Large intestine (tissue), 3 donors: ENCODE results near the gene HMGXB3. TPM values are rescaled to one million over a fixed set of nuclear protein-coding genes. Genes with fewer than 3 reads are reported as not detected.
A peak's percentile ranks its signal among the peaks of the same experiment; 100 is the strongest.

Experiments
- DNase-seq, 2 donors: peaks; one replicate each; pipeline versions ENCODE4 v3.0.0 to v3.0.0-alpha.2; 2013
- H3K27ac ChIP-seq: one replicate; pipeline ENCODE4 v1.5.1; 2013; ENCODE audit warnings: low read length
- H3K27me3 ChIP-seq: 2 replicates; pipeline ENCODE4 v1.6.1; 2013; ENCODE audit warnings: low read length; ENCODE audit not compliant: control insufficient read depth, insufficient read depth
- H3K36me3 ChIP-seq: 2 replicates; pipeline ENCODE4 v1.6.1; 2013; ENCODE audit warnings: low read length; ENCODE audit not compliant: control insufficient read depth, insufficient read depth
- H3K4me1 ChIP-seq: one replicate; pipeline ENCODE4 v1.6.1; 2013; ENCODE audit warnings: low read length; ENCODE audit not compliant: control insufficient read depth, insufficient read depth
- H3K4me3 ChIP-seq: one replicate; pipeline ENCODE4 v1.5.1; 2013; ENCODE audit warnings: low read length
- H3K9me3 ChIP-seq: one replicate; pipeline ENCODE4 v1.6.1; 2013; ENCODE audit warnings: mild to moderate bottlenecking, low read depth, low read length, moderate library complexity; ENCODE audit not compliant: control insufficient read depth
- WGBS: methylation state at CpG from one replicate; pipeline ENCODE4 v1.1.5; 2013; ENCODE audit warnings: low lambda C conversion rate; ENCODE audit not compliant: insufficient coverage; 5-methylcytosine and 5-hydroxymethylcytosine counted together
- polyA plus RNA-seq: library from polyadenylated mRNA; unstranded; fragments of 120-200 nt; gene quantifications from one replicate; pipeline ENCODE4 v1.2.1, GENCODE V29; 2013

HMGXB3 gene
- polyA plus RNA-seq, 1 donor, result 36.8 TPM

DNA sequence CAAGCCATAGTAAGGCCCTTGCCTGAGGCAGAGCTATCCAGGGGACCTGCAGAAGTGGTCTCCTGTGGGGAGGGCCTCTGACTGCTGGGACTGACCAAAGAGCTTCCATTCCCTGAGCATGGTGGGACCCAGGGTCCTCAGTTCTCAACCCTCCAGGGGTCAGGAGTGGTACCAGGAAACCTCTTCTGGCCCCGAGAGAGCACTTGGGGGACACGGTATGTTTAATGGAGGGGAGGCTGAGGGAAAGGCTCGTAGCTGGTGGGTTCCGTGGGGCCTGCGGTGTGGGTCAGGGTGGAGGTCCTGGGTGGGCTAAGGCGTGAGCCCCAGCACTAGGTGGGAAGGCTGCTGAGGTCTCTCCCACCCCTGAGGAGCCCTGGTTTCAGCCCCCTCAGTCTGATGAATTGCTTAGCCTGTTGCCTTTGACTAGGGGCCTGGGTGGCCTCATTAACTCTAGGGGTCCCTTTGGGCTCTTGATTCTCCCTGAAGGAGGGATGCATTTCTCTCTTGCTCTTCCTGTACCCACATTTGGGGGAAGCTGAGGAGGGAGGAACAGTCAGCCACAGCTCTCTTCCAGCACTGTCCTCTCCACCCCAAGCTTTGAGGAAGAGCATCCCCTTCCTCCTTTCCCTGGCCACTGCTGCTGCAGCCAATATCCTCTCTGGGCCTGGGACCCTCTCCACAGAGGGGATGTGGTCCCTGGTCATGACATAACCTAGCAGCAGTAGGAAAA is 51.9 kb downstream of the HMGXB3 start:
- no CpG with 5 or more reads among the region's 6 CpGs for WGBS
- peaks cover 85% of the 10 kb centered on the region for H3K36me3 ChIP-seq
- DNase-seq, result no peak
- H3K27me3 ChIP-seq, result no peaks in the 10 kb centered on the region
- H3K4me1 ChIP-seq, result no peaks in the 10 kb centered on the region
- H3K27ac ChIP-seq, result no peak overlapping the region
- no peaks in the 10 kb centered on the region for H3K9me3 ChIP-seq
- H3K4me3 ChIP-seq, result no peak overlapping the region

DNA sequence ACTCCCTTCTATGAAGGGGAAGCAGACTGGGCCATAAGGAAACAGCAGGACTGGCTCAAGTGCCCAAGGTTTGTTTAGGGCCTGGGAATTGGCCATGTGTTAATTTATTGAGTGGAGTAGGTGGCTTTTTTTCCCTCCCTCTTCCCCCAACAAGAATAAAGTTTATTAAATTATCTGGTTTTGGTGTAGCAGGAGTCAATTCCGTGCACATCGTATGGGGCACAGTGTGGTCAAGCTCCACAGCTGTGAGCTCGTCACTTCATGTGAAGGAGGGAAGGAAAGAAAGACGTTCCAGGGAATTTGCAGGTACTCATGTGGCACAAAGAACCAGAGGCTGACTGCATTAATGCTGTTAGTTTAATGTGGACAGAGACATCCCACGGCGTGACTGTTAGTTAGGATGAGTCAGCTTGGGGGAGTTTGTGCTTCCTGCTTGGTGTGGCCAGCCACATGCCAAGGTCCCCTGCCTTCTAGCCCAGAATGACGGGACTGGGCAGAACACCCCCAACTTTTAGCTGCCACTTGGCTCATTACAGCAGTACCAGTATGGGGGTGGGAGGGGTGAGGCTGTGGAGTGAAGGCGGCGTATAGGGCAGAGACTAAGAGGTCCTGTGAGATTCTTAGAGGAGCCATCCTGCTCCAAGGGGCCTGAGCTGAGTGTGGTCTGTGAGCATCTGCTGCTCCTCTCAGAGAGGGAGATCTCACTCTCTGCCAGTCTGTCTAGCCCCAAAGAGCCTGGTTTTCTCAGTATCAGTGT is 52.6 kb downstream of the HMGXB3 start:
- Histone ChIP-seq H3K9me3 (no peaks in the 10 kb centered on the region), H3K4me1 (no peaks in the 10 kb centered on the region), H3K27me3 (no peaks in the 10 kb centered on the region), H3K36me3 (peaks cover 79% of the 10 kb centered on the region), H3K4me3 (no peak overlapping the region), H3K27ac (no peak overlapping the region)
- WGBS, result 100% methylated on average over 3 of the region's 9 CpGs
- no peak for DNase-seq

DNA sequence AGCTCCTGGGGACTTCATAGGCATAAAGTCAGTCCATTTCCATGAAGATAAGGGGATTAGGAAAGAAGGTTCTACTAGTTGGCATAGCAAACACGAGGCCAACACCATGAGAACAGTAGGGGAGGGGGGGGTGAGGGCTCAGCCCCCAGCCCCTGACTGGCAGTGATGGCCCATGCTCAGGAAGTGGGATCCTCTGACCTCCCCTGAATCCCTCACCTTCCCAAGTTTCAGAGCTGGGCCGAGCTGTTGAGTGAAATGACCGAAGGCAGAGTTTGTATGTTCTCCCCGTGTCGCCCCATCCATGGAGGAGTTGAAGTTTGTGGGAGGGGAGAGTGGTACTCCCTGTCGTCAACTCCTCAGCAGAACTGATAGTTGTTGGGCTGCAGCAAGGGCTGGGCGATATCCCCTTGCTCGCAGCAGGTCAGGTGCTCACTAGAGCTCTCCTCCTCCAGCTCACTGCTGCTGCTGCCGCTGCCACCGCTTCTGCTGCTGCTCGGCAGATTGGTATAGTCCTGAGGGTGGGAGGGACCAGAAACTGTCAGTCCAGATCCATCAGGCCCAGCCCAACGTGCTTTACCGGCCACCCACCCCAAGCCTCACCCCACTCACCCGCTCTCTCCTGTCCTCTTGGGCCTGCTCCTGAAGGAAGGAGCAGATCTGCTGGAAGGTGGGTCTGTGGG is 53.3 kb downstream of the HMGXB3 start:
- Histone ChIP-seq H3K36me3 (peaks cover 72% of the 10 kb centered on the region), H3K4me1 (no peaks in the 10 kb centered on the region), H3K9me3 (no peaks in the 10 kb centered on the region), H3K27me3 (no peaks in the 10 kb centered on the region), H3K27ac (no peak overlapping the region), H3K4me3 (no peak overlapping the region)
- DNase-seq, result no peak
- WGBS, result no CpG with 5 or more reads among the region's 14 CpGs

DNA sequence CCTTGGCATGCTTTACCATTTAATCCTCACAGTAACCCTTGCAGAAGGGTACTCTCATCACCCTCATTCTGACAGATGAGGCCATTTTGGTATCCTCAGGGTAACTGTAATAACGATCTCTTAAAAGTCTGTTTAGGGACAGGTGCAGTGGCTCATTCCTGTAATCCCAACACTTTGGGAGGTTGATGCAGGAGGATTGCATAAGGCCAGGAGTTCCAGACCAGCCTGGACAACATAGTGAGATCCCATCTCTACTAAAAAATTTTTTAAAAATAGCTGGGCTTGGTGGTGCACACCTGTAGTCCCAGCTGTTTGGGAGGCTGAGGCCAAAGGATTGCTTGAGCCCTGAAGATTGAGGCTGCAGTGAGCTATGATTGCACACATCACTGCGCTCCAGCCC is 54.0 kb downstream of the HMGXB3 start:
- no CpG with 5 or more reads among the region's 2 CpGs for WGBS
- Histone ChIP-seq H3K9me3 (no peaks in the 10 kb centered on the region), H3K36me3 (peaks cover 65% of the 10 kb centered on the region), H3K27me3 (no peaks in the 10 kb centered on the region), H3K4me3 (no peak overlapping the region), H3K4me1 (no peaks in the 10 kb centered on the region), H3K27ac (no peak overlapping the region)
- DNase-seq, result no peak

DNA sequence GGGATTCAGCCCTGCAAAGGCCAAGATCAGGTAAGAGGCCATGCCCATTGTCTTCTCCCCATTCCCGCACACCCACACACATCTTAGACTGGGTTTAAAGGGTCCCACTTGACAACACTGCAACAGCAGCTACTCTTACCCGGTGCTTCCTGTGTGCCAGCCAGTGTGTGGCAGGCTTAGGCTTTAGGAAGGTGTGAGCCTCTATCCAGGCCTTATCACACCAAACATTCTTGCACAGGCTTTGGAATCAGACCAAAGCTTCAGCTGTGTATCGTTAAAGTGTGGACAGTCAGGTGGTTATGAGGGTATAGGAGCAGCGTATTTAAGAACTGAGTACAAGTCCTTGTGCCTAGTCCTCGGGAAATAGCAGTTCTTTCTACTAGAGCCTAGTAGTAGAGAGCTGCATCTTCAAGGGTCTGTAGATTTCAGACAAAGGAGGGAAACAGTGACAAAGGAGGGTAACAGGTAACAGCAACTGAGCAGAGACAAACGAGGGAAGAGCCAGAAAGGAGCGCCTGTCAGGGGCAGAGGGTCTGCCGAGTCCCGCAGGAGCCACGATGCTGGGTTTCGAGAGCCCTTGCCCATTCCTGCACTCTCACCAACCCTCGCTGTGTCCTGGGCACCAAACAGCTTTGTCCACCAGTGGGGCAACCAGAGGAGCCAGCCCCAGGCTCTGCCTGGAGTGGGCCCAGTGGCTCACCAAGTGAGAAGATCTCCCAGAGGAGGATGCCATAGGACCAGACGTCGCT is 55.0 kb downstream of the HMGXB3 start:
- Histone ChIP-seq H3K36me3 (peaks cover 55% of the 10 kb centered on the region), H3K4me1 (no peaks in the 10 kb centered on the region), H3K27me3 (no peaks in the 10 kb centered on the region), H3K4me3 (no peak overlapping the region), H3K9me3 (no peaks in the 10 kb centered on the region), H3K27ac (no peak overlapping the region)
- DNase-seq, result no peak
- no CpG with 5 or more reads among the region's 14 CpGs for WGBS

DNA sequence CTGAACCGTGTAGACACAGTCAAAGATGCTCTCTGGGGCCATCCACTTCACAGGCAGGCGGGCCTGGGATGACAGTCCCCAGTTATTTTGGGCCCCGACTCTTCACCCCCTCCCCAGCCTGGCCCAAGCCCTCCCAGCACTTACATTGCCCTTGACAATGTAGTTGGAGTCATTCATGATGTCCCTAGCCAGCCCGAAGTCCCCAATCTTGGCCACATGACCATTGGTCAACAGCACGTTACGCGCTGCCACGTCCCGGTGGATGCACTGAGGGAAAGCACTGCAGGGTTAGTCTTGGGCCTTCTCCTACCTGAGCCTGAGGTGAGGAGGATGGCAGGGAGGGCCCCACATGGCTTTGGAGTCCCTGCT is 55.5 kb downstream of the HMGXB3 start:
- no peak for DNase-seq
- H3K4me1 ChIP-seq, result no peaks in the 10 kb centered on the region
- H3K4me3 ChIP-seq, result no peak overlapping the region
- no peaks in the 10 kb centered on the region for H3K27me3 ChIP-seq
- no peak overlapping the region for H3K27ac ChIP-seq
- no peaks in the 10 kb centered on the region for H3K9me3 ChIP-seq
- H3K36me3 ChIP-seq, result peaks cover 50% of the 10 kb centered on the region
- no CpG with 5 or more reads among the region's 9 CpGs for WGBS

DNA sequence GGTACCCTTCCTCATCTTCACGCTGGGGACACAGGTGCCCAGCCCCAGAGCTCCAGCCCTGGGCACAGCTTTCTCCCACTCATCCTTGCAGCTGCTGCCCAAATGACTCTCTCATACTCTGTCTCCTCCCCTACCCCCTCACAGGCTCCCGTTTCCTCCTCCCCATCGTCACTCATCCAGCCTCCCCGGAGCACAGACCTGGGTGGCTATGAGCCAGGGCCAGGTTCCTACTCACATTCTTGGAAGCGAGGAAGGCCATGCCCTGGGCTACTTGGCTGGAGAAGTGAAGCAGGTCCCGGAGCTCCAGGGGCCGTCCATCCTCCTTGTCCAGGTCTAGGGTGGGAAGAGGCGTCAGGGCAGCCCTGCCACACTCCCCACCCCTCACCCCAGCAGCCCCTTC is 56.5 kb downstream of the HMGXB3 start:
- WGBS, result no CpG with 5 or more reads among the region's 8 CpGs
- DNase-seq, result no peak
- Histone ChIP-seq H3K4me1 (no peaks in the 10 kb centered on the region), H3K27me3 (no peaks in the 10 kb centered on the region), H3K9me3 (no peaks in the 10 kb centered on the region), H3K27ac (no peak overlapping the region), H3K4me3 (no peak overlapping the region), H3K36me3 (peaks cover 40% of the 10 kb centered on the region)

DNA sequence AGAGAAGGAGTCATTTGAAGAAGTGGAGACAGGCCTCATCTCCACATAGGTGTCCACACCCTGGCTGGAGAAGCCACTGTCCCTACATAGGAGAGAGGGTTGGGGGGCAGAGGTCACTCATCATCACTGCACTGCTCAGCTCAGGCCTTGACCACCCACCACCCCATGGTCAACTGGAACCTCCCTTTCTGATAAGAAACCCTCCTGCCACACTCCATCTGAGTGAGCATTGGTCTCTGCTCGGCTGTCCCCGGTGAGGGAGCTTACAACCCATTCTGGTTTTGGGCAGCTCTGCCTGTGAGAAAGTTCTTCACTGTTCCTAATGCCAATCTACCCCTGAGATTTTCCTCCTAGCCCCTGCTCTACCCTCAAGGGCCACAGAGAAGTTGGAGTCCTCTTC is 57.0 kb downstream of the HMGXB3 start:
- no CpG with 5 or more reads among the region's 2 CpGs for WGBS
- H3K9me3 ChIP-seq, result no peaks in the 10 kb centered on the region
- H3K27me3 ChIP-seq, result no peaks in the 10 kb centered on the region
- H3K4me1 ChIP-seq, result no peaks in the 10 kb centered on the region
- H3K4me3 ChIP-seq, result no peak overlapping the region
- H3K36me3 ChIP-seq, result peaks cover 35% of the 10 kb centered on the region
- no peak for DNase-seq
- no peak overlapping the region for H3K27ac ChIP-seq

DNA sequence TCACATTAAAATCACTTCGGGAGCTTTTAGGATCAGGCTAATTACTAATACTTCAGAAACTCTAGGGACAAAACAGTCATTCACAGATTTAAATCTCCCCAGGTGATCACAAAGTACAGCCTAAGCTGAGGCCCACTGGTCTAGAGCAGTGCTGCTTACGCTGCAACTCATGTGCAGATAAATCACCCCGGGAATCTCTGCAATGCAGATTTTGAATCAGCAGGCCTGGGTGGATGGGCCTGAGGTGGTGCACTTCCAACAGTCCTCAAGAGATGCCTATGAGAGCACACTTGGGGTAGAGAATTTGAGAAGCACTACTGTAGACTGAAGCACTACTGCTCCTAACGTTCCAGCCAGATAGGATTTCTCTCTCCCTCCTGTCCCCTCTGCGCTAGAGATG is 57.5 kb downstream of the HMGXB3 start:
- no peaks in the 10 kb centered on the region for H3K9me3 ChIP-seq
- H3K4me1 ChIP-seq, result no peaks in the 10 kb centered on the region
- no peaks in the 10 kb centered on the region for H3K27me3 ChIP-seq
- peaks cover 30% of the 10 kb centered on the region for H3K36me3 ChIP-seq
- WGBS, result no CpG with 5 or more reads among the region's 5 CpGs
- H3K27ac ChIP-seq, result no peak overlapping the region
- no peak overlapping the region for H3K4me3 ChIP-seq
- no peak for DNase-seq

DNA sequence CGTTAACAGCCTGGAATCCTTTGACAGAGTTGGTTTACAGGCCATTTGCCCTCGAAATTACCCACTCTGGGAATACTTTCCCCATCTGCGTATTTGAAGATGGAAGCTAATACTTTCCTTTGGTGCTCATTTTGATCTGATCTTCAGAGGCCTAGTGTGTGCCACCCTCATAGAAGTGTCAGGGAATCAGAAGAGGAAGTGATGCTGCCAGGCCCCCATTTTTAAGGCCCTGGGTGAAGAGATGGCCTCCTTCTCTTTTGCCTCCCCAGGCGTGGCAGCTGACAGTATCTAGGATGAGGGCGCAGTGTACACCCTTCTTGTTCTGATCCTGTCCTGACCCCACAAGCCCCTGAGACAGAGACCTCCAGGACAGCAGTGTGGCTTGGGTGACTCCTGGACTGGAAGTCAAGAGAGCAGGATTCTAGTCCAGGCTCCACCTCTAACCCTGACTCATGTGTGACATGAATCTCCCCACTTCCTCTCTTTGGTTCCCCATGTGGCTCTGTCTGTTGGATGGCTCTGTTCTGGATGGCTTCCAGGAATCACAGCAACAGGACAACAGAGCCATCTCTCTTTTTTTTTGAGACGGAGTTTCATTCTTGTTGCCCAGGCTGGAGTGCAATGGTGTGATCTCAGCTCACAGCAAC is 58.1 kb downstream of the HMGXB3 start:
- no CpG with 5 or more reads among the region's 6 CpGs for WGBS
- Histone ChIP-seq H3K36me3 (peaks cover 24% of the 10 kb centered on the region), H3K4me1 (no peaks in the 10 kb centered on the region), H3K27me3 (no peaks in the 10 kb centered on the region), H3K4me3 (no peak overlapping the region), H3K9me3 (no peaks in the 10 kb centered on the region), H3K27ac (no peak overlapping the region)
- DNase-seq, result peak in 1 of 2 donors; percentile 6
